ENCODE results near the gene TEKT3. TPM values are rescaled to one million over a fixed set of nuclear protein-coding genes. Genes with fewer than 3 reads are reported as not detected.
A peak's percentile ranks its signal among the peaks of the same experiment; 100 is the strongest.

Gene TEKT3
- polyA plus RNA-seq, 5 donors = 3.0 to 4.4 (median 3.5) TPM

DNA sequence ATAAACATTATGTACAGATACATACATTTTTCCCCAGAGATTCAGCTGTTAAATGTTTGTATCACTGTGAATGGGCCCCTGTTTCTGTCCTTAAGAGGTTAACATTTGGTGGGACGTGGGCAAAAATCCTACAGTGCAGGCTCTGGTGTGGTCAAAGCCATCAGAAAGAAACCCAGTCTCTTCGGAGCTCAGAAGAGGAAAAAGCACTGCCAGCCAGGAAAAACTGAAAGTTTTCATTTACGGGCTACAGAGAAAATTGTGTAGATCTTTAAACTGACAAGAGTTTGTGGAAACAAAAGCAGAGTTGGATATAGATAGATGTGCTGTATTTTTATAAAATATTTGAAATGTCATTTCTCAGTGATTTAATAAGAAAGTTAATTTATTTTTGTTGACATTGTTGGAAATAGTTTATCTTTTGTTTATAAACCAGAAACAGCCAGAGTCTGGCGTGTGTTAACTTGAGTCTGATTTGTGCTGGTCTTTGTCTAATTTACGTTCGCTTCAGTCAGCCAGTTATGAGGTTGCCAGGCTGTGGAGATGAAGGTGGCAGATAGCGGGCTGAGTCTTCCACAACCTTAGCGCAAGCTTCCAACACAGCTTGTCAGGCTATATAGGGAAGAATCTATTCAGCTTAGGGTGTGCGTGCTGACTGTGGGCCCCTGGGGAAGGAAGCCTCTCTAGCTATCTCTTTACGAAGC lies 9.5 kb upstream of the TEKT3 start:
- DNase-seq = peak; percentile 20

DNA sequence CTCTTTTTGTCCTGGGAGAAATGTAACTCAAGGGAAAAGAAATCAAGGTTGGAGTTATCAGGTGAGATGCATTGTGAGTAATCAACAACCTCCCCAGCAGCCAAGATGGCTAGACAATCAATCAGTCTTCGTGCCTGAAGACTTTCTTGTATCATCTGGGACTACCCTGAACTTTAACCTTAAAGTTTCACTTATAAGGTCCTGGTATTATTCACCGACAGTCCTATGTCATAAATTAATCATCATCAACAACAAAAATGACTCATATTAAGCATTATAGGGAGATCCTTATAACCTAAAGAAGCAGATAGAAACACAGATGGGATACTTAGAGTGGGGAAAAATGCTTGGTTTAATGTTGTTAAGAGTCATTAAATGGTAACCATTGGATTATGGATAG lies 7.7 kb upstream of the TEKT3 start:
- DNase-seq = no peak

DNA sequence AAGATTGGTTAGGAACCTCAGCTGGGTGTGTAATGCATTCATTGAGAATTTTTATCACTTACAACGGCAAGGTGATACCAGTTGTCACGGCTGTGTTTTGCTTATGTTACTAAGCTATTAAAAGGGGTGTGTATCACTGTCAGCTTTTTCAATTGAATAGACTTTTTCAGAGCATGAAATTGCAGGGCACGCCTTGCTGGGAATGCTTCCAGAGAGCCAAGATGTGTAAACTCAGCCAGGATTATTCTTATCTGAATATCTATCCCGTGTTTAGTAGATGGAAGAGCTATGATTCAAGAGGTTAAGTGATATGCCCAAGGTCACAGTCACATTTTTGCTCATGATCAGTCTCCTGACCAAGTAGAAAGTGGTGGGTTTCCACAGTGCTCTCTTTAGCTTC lies 6.6 kb upstream of the TEKT3 start:
- DNase-seq = no peak

DNA sequence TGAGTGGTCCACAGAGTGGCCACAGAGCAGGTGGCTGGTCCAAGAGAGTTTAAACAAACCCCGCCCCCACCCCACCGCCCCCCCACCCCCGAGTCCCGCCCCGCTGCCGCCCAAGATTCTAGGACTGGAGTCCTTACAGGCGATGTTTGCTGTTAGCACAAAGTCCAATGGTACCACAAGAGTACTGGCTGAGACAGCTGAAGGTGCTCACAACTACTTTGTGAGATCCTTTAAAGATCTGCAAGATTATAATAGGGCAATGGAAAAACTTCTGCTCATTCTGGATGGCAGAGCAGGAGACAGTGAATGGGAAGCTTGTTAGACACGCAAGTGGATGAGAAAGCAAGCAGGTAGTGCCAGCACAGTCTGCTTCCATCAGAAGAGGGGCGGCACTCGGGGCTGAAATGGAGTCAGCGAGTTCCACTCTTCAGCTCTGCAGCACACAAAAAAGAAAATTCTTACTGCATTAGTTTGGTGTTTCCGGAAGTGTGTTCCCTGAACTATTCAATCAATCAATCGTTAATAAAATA lies 4.7 kb upstream of the TEKT3 start:
- no peak for DNase-seq

DNA sequence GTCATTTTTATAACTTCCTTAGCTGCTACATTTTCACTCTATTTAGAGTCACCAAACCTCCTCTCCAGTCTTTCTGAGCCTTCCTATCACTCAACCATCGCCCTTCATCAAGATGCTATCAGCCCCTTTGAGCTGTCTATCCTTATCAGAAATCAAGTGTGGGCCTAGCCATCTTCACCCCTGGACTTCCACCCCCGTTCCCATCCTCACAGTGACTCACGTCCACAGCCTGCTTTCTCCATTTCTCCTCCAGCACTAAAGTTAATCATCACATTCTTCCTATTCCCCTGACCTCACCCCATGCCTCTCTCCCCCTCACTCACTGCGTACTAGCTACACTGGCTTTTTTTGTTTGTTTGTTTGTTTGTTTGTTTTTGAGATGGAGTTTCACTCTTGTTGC lies 2.4 kb upstream of the TEKT3 start:
- no peak for DNase-seq

DNA sequence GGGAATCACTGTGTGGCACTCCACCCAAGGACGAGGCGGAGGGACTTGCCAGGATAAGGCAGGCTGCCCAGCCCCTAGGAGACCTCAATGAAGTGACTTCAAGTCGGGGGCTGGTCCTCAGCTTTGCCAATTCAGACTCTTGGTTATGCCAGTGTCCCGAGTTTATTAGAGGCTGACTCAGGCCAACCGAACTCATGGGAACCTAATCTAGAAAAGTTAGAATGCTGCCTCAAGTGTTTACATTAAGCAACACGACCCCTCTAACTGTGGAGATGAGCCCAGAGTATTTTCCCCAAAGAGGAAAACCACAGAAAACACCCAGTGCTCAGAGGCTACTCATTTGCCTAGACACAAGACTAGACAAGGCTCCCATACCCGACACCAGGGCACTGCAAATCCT lies 1.1 kb upstream of the TEKT3 start:
- DNase-seq = no peak

DNA sequence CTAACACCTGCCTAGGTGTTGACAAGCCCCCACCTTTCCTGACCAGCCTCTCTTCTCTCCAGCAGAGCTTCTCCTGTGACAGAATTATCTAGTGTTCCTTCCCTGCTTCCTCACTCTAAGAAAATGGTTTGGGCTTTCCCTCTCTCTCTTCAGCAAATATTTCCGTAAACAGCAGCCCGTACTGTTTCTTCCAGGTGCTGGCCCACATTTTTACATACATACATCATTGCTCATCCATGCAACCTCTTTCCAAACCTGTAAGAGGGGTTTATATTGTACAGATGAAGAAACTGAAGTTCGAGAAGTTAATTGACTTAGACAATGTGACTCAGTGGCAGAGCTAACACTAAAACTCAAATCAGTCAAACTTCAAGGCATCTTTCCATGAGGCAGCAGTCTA lies 569 bp upstream of the TEKT3 start:
- no peak for DNase-seq

DNA sequence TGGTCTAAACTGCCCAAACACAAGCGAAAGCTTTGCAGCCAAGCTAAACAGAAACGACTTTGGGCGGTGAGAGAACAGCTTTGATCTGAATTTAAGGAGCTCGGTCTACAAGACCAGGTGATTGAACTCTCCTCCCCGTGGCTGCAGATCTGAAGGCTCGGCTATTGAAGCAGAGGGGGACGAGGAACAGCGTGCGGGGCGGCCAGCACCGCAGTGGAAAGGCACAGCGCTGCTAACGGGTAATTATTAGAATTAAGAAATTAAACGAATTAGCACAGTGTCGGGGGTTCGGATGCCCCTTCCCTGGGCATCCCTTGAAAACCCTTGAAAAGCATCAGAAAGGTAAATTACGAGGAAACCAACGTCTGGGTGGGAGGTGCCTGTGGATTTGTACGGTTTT lies 431 bp downstream of the TEKT3 start:
- no peak for DNase-seq

DNA sequence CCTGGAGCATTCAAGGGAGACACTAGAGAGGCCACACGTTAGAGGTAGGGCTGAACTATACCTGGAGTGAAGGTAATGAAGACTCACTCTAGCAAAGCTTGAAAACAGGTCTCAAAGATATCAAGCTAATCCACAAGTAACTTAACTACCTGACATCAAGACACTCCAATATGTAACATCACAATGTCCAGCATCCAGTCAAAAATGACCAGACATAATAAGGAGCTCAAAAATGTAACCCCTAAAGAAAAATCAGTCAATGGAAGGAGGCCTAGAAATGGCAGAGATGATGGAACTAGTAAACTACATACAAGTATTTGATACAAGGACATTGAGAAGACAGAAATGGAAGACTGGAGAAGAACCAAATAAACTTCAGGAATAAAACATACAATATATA lies 6.0 kb downstream of the TEKT3 start:
- DNase-seq = no peak

DNA sequence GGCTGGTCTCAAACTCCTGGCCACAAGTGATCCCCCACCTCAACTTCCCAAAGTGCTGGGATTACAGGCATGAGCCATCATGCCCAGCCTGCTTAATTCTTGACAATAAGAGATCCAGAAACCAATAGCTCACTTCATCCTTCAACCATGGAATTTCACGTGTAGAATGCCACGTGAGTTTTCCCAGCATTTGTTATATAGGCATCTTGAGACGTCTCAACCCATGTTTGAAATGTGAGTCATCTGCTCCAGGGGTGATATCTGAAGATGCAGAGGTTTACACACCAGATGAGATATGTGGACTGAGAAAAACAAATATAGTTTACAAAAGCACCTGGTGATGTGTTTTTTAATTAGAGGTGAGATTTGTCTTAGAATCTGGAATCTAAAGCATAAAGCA lies 7.1 kb downstream of the TEKT3 start:
- no peak for DNase-seq

DNA sequence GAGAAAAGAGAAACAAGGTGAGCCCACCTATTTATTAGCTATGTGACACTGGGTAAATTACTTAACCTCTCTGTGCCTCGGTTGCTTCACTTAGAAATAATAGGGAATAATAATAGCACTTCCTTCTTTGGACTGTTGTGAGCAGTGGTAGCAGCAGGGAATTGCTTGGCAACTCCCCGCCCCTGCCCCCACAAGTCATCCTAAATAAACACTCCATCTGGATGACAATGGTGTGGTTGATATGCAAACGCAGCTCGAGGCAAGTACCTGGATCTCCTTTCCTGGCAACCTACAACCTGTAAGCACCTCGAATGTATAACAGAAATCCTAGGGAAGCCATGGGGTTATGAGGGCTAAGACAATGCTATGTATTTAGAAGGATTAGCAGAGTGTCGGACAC lies 9.1 kb downstream of the TEKT3 start:
- no peak for DNase-seq

DNA sequence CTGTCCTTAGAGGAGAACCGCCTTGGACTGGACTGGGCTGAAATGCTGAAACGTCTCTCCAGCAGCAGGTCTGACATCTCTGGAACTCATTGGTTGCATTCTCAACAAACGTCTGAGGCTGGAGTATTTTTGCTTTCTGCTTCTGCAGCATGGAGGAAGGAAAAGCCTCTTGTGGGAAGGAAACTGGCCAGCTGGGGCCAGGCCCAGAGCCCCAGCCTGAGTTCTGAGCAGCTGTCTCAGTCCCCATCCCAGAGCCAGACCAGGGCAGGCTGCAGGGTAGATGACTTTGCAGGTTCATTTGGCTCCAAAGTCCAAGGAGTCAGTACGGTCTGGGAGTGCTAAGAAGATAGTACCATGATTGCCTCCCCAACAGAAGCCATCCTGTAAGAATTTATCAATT lies 18.3 kb downstream of the TEKT3 start:
- DNase-seq = no peak

DNA sequence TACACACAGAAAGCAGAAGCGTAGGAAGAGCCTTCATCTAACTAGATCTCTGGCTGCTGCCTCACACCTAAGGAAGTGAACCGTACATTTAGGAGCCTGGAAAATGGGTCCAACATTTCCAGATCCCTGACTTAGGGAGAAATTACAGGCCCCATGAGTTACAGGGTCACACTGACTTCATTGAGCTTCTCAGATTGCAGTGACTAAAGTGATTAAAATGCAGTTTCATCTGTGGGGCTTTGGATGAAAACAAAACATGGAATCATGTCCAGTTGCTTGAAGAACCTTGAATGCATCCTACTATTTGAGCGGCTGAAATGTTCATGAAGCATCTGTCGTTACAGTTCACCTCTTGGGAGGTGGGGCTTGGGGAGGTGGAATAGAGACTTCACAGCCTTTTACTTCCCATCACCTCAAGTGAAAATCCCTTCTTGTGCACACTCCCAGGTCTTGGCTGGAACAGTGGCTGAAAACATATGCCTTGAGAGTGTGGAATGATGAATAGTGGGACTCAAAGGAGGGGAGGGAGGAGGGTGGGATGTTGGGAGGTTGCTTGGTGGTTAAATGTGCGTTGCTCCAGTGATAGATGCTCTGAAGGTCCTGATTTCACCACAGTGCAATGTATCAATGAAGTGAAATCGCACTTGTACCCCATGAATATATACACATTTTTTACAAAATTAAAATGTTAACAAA lies 19.7 kb downstream of the TEKT3 start:
- DNase-seq = no peak

DNA sequence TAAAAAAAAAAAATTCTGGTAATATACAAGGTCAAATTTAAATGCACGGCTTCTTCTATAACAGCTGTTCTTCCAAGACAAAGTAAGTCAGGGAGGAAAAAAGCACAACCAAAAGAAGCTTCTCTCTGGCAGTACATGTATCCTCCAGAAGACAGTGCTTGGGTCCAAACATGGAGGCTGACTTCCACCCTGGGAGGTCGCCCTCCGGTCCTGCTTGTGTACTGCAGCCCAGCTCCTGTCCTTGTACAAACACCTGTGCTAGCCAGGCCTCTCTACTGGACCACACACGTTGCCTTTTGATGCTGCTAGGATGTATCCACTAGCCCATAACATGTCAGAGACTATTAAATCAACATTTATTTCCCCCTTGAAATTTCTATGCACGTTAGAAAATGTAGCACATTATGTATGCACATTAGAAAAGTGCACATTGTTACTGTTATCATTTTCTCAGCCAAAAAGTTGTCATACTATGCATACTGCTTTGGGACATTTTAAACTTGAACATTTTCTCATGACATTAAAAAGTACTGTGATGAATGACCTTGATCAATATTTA lies 21.9 kb downstream of the TEKT3 start:
- DNase-seq = no peak

DNA sequence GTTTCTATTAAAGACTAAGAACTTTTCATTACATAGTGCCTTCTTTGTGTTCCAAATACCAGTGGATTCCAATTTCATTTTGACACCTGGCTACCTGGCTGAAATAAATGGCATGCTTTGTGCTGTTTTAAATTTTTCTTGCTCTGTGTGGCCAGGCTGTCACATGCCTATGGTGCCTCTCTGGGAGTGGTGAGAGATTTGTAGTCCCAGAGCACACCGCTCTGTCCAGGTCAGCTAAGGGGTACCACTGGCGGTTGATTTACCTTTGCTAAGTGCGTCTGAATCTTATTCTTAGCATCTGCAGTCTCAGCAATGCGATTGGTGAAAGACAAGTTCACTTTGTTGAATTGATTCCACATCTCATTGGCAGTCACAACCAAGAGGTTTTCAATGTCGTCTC lies 29.4 kb downstream of the TEKT3 start:
- no peak for DNase-seq

DNA sequence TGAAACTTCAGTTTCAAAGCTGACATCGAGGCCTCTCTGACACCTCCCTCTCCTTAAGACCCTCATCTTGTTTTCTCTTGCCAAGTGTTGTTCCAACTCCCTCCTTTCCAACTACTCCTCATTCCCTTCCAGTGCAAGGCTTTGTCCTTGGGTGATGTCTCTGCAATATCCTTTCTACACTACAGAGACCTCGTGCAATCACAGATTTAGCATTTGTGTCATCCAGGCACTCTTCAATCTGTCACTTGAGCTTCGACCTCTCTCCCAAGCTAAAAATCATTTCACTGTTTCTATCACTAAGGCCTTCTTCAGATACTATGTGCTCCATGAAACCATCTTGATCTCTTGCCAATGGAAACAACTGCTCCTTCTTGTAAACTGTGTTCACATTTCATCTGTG lies 31.6 kb downstream of the TEKT3 start:
- DNase-seq = no peak

DNA sequence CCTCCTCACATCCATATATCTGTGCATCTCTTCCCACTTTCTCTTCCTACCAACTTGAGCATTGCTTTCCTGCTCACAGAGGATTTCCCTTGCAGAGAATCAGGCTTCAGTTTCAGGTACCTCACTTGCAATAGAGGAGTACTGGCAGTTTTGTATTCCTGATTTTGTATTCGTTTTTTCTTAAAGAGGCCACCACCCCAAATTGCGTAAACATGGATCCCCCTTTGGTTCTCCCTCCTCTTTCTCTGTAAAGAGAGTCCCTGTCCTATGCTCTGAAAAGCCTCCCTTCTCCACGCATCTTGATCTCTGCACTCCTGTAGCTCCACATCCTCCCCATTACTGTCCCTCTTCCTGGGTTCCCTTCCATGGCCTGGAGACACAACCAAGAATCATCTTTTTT lies 32.2 kb downstream of the TEKT3 start:
- DNase-seq = no peak

DNA sequence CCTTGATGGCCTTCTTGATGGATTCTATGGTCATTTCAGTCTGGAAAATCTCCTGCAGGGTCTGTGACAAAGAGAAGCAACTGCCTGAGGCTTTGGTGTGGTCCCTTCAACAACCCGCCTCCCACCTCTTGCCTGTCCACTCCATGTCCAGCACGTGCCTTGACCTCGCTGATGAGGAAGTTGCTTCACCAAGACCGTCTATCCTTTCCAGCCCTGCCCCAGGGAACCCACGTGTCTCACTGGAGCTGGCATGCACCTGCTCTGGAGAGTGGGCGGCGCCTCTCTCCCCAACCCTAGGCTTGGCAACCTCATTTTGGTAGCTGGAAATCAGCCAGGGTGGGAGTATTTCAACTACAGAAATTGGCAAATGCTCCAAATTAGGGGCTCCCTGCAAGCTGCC lies 32.6 kb downstream of the TEKT3 start:
- no peak for DNase-seq

DNA sequence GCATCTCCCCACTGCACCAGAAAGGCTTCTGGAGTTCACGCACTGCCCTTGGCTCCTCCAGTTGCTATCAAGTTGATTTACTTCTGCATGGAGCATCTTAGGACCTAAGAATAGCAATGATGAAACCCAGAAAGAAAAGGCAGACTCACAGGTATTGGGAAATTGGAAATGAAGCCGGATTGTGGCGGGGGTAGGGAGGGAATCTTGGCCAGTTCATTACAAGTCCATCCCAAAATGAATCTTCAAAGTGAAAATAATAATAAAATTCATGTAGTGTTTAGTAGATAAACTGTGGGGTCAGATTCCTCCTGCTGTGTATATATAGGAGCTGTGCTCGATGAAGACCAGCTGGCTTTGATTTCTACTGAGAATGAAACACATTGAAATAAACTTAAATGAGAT lies 33.7 kb downstream of the TEKT3 start:
- DNase-seq = peak; percentile 86 to 90

DNA sequence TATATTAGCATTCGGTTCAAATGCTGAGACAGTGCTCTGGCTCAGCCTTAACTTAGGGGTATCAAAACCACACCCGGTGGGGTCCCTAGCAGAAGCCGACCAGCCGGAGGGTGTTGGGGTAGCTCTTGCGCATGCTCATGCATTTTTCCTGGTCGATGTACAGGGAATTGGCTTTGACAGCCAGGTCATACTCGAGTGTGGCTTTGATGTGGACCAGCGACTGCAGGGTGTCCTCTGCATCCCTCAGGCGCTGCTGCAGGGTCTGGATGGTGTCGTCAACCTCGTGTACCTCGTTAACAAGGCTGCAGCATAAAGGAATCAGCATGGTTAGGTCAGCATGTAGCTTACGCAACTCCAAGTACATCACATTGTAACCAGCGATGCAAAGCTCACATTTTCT lies 37.5 kb downstream of the TEKT3 start:
- DNase-seq = no peak

DNA sequence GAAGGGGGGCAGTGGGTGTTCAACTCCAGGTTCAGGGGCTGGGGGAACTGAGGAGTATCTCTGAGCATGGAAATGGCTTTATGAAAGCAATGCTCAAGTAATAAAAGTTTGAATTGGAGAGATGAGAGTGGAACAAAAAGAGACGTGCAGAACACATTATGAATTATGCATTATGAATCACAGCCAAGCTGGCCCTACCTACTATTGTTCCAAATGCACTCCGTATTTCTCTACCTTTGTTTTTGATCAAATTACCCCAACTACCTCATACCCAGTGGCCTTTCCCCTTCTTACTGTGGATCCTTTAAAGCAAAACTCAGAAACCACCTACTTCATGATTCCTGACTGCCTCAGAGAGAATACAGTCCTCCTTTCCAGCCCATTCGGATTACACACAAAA lies 38.1 kb downstream of the TEKT3 start:
- no peak for DNase-seq

DNA sequence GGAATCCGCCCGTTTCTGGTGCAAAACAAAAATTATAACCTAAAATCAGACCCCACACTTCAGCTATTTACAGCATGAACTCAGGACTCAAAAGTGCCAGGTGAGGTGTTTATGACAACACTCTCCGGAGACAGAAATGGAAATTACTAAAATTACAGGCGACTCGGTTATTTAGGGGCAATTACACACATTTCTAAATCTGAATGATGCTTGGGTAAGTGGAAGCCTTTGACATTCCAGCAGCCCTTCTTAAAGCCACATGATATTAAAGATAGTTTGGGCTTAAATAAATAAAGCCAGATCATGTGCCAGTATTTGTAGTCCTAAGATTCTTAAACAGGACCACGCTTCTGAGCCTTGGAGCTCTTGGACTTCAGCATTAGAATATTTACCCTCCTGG lies 39.6 kb downstream of the TEKT3 start:
- DNase-seq = no peak

DNA sequence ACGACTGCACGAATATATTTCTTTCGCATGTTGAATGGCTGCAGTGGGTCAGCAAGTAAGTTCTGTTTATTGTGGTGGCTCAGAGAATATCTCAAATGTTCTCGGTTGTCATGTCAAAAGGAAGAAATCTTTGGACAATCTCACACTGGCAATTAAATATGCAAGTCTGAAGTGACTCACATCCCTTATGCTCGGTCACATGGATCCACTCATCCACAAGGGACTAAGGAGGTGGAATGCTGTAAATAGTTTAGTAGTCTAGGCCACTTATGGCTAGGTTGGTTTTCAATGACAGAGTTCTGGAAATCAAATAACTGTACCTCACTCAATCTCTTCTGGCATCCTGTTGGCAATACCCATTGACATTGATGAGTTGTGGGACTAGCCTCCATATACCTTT lies 43.2 kb downstream of the TEKT3 start:
- no peak for DNase-seq

All from right lung (tissue), 5 donors.